ENCODE data around the gene TULP4. TPM values are rescaled to one million over a fixed set of nuclear protein-coding genes. Genes with fewer than 3 reads are reported as not detected.

TULP4 gene
- total RNA-seq, 4 donors from 2014 or later = 59.8 to 99.2 (median 88.6) TPM

DNA sequence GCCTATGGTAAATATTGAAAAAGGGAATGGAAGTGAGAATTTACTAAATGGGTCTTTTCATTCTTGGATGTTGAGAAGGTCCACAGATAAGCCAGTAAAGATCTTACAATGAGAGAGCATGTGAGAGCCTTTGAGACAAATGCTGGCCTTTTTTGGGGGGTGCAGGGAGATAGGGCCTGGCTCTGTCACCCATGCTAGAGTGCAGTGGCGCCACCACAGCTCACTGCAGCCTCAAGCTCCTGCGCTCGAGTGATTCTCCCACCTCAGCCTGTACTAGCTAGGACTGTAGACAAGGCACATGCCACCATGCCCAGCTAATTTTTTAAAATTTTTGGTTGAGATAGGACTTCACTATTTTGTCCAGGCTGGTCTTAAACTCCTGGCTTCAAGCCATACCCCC, 184.4 kb downstream of the TULP4 start:
- peaks cover 0 to 13% of the 10 kb centered on the region in 2 donors for H3K4me1 ChIP-seq
- H3K4me3 ChIP-seq = no peak overlapping the region
- no peak for TF ChIP-seq POLR2A (IDR thresholded peaks at IDR 0.05)
- TF ChIP-seq, protein P1, sequence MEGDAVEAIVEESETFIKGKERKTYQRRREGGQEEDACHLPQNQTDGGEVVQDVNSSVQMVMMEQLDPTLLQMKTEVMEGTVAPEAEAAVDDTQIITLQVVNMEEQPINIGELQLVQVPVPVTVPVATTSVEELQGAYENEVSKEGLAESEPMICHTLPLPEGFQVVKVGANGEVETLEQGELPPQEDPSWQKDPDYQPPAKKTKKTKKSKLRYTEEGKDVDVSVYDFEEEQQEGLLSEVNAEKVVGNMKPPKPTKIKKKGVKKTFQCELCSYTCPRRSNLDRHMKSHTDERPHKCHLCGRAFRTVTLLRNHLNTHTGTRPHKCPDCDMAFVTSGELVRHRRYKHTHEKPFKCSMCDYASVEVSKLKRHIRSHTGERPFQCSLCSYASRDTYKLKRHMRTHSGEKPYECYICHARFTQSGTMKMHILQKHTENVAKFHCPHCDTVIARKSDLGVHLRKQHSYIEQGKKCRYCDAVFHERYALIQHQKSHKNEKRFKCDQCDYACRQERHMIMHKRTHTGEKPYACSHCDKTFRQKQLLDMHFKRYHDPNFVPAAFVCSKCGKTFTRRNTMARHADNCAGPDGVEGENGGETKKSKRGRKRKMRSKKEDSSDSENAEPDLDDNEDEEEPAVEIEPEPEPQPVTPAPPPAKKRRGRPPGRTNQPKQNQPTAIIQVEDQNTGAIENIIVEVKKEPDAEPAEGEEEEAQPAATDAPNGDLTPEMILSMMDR (IDR thresholded peaks at IDR 0.05 in 4 of 5, conservative IDR thresholded peaks at IDR 0.05 in 1 of 5) = no peak
- H3K27me3 ChIP-seq = no peaks in the 10 kb centered on the region
- no peaks in the 10 kb centered on the region for H3K9me3 ChIP-seq
- no peak overlapping the region for H3K27ac ChIP-seq
- in situ Hi-C loops (cut with MboI; ENCODE audit: low sequenced_read_pairs in 4 of 4) = no loop called here
- H3K36me3 ChIP-seq = peaks cover 0 to 38% of the 10 kb centered on the region in 2 donors
- ATAC-seq = no peak
- no peak for DNase-seq
- intact Hi-C loops (cut with DNase I; ENCODE audit: low total_unique reads) = no loop called here

DNA sequence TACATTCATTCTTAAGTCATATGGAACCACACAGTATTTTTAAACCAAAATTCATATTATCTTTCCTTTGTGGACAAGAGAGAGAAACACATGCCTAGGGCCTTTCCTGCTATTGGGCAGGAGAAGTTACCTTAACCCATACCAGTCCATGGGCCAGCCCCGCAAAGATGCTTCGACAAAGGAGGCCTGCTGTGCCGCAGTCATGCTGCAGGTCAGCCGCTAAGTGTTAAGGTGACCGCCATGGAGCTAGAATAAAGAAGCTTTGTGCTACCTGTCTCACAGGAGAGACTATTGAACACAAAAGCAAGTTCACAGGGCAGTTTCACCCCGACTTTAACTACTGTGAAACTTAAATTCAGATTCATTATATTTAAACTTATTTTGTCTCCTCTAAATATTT, 185.4 kb downstream of the TULP4 start:
- in situ Hi-C loops (cut with MboI; ENCODE audit: low sequenced_read_pairs in 4 of 4) = no loop called here
- intact Hi-C loops (cut with DNase I; ENCODE audit: low total_unique reads) = no loop called here
- peaks cover 0 to 13% of the 10 kb centered on the region in 2 donors for H3K4me1 ChIP-seq
- peaks cover 0 to 45% of the 10 kb centered on the region in 2 donors for H3K36me3 ChIP-seq
- TF ChIP-seq, protein P1 (IDR thresholded peaks at IDR 0.05 in 4 of 5, conservative IDR thresholded peaks at IDR 0.05 in 1 of 5) = no peak
- no peak for TF ChIP-seq POLR2A (IDR thresholded peaks at IDR 0.05)
- no peak overlapping the region for H3K27ac ChIP-seq
- no peak for DNase-seq
- H3K9me3 ChIP-seq = no peaks in the 10 kb centered on the region
- H3K4me3 ChIP-seq = no peak overlapping the region
- no peaks in the 10 kb centered on the region for H3K27me3 ChIP-seq
- ATAC-seq = no peak

DNA sequence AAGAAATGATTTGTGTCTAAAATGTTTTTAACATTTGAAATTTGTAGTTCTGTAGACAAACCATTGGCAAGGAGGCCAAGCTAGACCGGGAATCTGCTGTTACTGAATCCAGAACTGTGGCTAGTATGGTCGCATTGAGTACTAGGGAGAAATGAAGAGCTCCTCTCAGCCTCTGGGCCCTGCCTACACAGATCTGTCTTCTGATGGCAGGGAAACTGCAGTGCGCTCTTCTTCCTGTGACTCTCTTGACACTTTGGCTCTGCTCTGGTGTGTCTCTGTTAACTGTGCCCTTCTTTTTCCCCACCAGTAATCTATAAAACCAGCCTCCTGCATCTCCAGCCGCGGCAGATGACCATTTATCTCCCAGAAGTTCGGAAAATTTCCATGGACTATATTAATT, 186.1 kb downstream of the TULP4 start:
- no peak for ATAC-seq

DNA sequence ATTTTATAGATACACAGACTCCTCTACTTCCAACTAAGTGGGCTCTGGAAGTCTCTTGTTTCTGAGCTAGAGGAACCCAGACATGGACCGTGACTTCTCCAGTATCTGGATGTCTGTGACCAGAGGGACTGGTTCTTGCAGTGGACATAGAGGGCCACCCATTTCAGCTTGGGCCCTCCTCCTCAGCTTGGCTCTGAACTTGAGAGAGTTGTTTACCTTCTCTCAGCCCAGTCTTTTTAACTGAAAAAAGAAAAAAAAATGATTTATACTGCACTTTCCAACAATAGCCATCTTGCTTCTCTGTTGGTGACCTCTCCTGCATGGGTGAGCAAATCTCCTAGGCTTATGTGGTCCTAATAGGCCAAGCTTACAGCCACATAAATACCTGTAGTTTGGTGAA, 187.3 kb downstream of the TULP4 start:
- Histone ChIP-seq H3K4me1 (peaks cover 0 to 13% of the 10 kb centered on the region in 2 donors), H3K4me3 (no peak overlapping the region), H3K36me3 (peaks cover 0 to 38% of the 10 kb centered on the region in 2 donors), H3K27me3 (no peaks in the 10 kb centered on the region), H3K9me3 (no peaks in the 10 kb centered on the region), H3K27ac (peak overlapping the region; percentile 17 to 82 (median 74))
- in situ Hi-C loops (cut with MboI; ENCODE audit: low sequenced_read_pairs in 4 of 4) (no loop called here), intact Hi-C loops (cut with DNase I; ENCODE audit: low total_unique reads) (no loop called here)
- peak; percentile 21 to 39 for ATAC-seq
- TF ChIP-seq POLR2A (IDR thresholded peaks at IDR 0.05) = no peak
- TF ChIP-seq, protein P1 (IDR thresholded peaks at IDR 0.05 in 4 of 5, conservative IDR thresholded peaks at IDR 0.05 in 1 of 5) = no peak
- DNase-seq = no peak

More for the DNA sequence above, 186.1 kb downstream of the TULP4 start:
- H3K9me3 ChIP-seq = no peaks in the 10 kb centered on the region
- no peaks in the 10 kb centered on the region for H3K27me3 ChIP-seq
- DNase-seq = no peak
- no peak overlapping the region for H3K27ac ChIP-seq
- peaks cover 0 to 13% of the 10 kb centered on the region in 2 donors for H3K4me1 ChIP-seq
- in situ Hi-C loops (cut with MboI; ENCODE audit: low sequenced_read_pairs in 4 of 4) = no loop called here
- intact Hi-C loops (cut with DNase I; ENCODE audit: low total_unique reads) = no loop called here
- peaks cover 0 to 38% of the 10 kb centered on the region in 2 donors for H3K36me3 ChIP-seq
- TF ChIP-seq, protein P1 (IDR thresholded peaks at IDR 0.05 in 4 of 5, conservative IDR thresholded peaks at IDR 0.05 in 1 of 5) = no peak
- TF ChIP-seq POLR2A (IDR thresholded peaks at IDR 0.05) = no peak
- H3K4me3 ChIP-seq = no peak overlapping the region

Data from gastrocnemius medialis (tissue), 4 donors.